ENCODE measurements around the gene EXOC3L1. TPM values are rescaled to one million over a fixed set of nuclear protein-coding genes. Genes with fewer than 3 reads are reported as not detected.

Gene EXOC3L1
- polyA plus RNA-seq, 1 experiment, result not detected

DNA sequence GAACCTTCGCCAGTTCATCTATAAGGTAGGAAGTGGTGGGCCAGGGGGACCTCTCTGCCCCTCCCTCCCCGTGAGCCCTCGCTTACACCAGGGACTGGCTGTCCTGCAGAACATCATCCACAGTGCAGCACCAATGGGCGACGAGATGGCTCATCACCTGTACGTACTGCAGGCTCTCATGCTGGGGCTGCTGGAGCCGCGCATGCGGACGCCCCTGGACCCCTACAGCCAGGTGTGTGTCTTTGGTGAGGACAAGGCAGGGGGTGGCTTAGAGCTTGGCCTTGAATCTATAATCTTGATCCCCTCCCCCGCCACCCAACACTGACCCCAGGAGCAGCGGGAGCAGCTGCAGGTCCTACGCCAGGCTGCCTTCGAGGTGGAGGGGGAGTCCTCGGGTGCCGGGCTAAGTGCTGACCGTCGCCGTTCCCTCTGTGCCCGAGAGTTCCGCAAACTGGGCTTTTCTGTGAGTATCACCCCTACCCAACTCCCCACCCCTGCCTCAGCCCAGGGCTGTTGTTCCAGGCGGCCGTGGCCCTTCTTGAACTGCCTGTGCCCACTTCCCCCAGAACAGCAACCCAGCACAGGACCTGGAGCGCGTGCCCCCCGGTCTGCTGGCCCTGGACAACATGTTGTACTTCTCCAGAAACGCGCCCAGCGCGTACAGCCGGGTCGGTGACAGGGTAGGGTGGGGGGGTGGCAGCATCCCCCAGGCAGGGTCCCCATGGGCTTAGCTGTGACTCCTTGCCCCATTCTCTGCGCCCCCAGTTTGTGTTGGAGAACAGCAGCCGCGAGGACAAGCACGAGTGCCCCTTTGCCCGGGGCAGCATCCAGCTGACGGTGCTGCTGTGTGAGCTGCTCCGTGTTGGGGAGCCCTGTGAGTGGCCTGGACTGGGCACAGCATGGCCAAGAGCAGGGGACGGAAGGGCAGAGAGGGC lies 11.7 kb upstream of the EXOC3L1 start:
- Histone ChIP-seq H3K4me3 (ENCODE audit: low read depth, low read length) (no peak overlapping the region), H3K36me3 (ENCODE audit: control insufficient read depth, insufficient read depth, low read length) (peaks cover 29% of the 10 kb centered on the region), H3K27me3 (ENCODE audit: control insufficient read depth, insufficient read depth, low read length) (no peaks in the 10 kb centered on the region)
- no peak for DNase-seq (ENCODE audit: low read depth)
- ChIA-PET POLR2A (no interaction called here), CTCF (no interaction called here)
- TF ChIP-seq, protein P1, sequence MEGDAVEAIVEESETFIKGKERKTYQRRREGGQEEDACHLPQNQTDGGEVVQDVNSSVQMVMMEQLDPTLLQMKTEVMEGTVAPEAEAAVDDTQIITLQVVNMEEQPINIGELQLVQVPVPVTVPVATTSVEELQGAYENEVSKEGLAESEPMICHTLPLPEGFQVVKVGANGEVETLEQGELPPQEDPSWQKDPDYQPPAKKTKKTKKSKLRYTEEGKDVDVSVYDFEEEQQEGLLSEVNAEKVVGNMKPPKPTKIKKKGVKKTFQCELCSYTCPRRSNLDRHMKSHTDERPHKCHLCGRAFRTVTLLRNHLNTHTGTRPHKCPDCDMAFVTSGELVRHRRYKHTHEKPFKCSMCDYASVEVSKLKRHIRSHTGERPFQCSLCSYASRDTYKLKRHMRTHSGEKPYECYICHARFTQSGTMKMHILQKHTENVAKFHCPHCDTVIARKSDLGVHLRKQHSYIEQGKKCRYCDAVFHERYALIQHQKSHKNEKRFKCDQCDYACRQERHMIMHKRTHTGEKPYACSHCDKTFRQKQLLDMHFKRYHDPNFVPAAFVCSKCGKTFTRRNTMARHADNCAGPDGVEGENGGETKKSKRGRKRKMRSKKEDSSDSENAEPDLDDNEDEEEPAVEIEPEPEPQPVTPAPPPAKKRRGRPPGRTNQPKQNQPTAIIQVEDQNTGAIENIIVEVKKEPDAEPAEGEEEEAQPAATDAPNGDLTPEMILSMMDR (IDR thresholded peaks at IDR 0.05; ENCODE audit: insufficient read depth, low read depth, low read length), result no peak

DNA sequence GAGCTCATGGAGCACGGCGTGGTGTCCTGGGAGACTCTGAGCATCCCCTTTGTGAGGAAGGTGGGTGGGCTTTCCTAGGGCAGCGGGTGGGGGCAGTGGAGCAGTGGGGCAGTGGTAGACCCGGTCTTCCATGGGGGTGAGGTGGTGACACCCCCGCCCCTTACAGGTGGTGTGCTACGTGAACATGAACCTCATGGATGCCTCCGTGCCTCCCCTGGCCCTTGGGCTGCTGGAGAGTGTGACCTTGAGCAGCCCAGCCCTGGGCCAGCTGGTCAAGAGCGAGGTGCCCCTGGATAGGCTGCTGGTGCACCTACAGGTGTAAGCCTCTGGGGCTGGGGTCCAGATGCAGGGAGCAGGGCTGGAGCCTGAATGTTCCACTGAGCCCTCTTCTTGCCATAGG lies 10.6 kb upstream of the EXOC3L1 start:
- Histone ChIP-seq H3K4me3 (ENCODE audit: low read depth, low read length) (no peak overlapping the region), H3K27me3 (ENCODE audit: control insufficient read depth, insufficient read depth, low read length) (no peaks in the 10 kb centered on the region)

DNA sequence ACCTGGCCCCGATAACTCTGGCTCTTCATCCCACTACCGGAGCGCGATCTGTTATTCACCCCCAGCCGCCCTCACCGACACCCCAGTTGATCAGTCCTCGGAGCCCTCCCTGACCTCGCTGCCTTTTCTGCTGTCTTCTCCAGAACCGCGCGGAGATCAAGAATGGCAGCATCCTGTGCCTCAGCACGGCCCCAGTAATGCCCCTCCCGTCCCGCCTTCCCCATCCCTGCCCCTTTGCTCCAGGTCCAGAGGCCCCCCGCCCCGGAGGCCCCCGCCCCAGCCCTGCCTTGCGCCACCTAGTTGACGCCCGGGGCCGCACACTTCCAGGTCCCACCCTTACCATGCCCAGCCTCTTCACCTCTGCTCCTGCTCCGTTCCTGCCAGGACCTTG lies 9.9 kb upstream of the EXOC3L1 start:
- TF ChIP-seq, protein P1 (IDR thresholded peaks at IDR 0.05; ENCODE audit: insufficient read depth, low read depth, low read length), result no peak
- H3K36me3 ChIP-seq (ENCODE audit: control insufficient read depth, insufficient read depth, low read length), result peaks cover 41% of the 10 kb centered on the region
- no peaks in the 10 kb centered on the region for H3K27me3 ChIP-seq (ENCODE audit: control insufficient read depth, insufficient read depth, low read length)
- no peak for DNase-seq (ENCODE audit: low read depth)
- CTCF ChIA-PET, result interaction anchor here (1.0 to 2.7 kb wide), 2 partner anchors 9 to 45 kb away, joined by 3 to 10 read pairs; no protein-coding TSS in a partner anchor
- POLR2A ChIA-PET, result no interaction called here
- H3K4me3 ChIP-seq (ENCODE audit: low read depth, low read length), result no peak overlapping the region

More for the DNA sequence above, 10.6 kb upstream of the EXOC3L1 start:
- POLR2A ChIA-PET, result no interaction called here
- no peak for DNase-seq (ENCODE audit: low read depth)
- CTCF ChIA-PET, result interaction anchor here (0.7 to 1.0 kb wide), 2 partner anchors 44 to 1108 kb away, joined by 3 read pairs; no protein-coding TSS in a partner anchor
- H3K36me3 ChIP-seq (ENCODE audit: control insufficient read depth, insufficient read depth, low read length), result peaks cover 38% of the 10 kb centered on the region
- TF ChIP-seq, protein P1 (IDR thresholded peaks at IDR 0.05; ENCODE audit: insufficient read depth, low read depth, low read length), result no peak

DNA sequence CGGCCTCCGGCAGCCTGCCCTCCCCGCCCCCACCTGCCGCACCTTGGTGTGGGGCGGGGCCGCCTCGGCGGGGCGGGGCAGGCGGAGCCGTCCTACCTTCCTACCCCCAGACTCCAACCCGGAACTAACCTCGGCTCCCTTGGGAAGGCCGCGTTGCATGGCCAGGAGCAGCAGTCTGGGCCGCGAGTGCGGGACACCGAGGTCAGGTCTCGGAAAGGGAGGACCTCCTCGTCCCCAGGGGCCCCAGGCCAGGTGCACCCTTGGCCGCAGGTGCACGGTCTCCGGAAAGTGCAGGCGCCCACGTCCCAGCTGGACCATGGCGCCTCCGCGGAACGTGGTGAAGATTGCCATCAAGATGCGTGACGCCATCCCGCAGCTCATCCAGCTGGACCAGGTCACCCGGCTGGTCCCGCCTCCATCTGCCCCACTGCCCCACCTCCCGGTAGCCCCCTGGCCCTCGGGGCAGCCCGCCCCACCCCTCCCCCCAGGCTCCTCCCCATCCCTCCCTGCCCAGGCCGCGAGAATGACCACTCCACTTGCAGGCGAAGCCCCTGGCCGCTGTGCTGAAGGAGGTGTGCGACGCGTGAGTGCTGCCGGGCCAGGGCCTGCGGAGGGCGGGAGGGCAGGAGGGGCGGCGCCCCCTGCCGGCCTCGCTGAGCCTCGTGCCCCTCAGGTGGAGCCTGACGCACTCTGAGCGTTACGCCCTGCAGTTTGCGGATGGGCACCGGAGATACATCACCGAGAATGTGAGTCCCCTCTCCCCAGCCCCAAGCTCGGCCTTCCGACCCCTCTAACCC lies 9.3 kb upstream of the EXOC3L1 start, which contains the start of gene ELMO3:
Gene ELMO3, plus strand, starts transcription at position 121 of the 797 bp plus-strand sequence. Its CDS starts 196 bp downstream, at position 317.
- CTCF ChIA-PET, result interaction anchor here (0.5 to 2.9 kb wide), 11 partner anchors 10 to 223 kb away, joined by 3 to 10 read pairs (median 3); no protein-coding TSS in a partner anchor
- no peak for DNase-seq (ENCODE audit: low read depth)

More for the DNA sequence above, 9.3 kb upstream of the EXOC3L1 start, which contains the start of gene ELMO3:
- POLR2A ChIA-PET, result no interaction called here
- TF ChIP-seq, protein P1 (IDR thresholded peaks at IDR 0.05; ENCODE audit: insufficient read depth, low read depth, low read length), result peak; percentile 33
- Histone ChIP-seq H3K27me3 (ENCODE audit: control insufficient read depth, insufficient read depth, low read length) (no peaks in the 10 kb centered on the region), H3K4me3 (ENCODE audit: low read depth, low read length) (no peak within 1 kb of the TSS), H3K36me3 (ENCODE audit: control insufficient read depth, insufficient read depth, low read length) (peaks cover 44% of the 10 kb centered on the region)
